Activated CD4-positive, alpha-beta T cell treated with anti-CD3 and anti-CD28 coated beads for 4 hours (primary cell): ENCODE results near the gene DDR2.
"Not testable (repeated sequence)": the region's sequence is repeated elsewhere in the genome, so short reads cannot be mapped to it uniquely, and the experiment has no call there.

Experiments used
- DNase-seq, 2 donors: peaks; one replicate each; pipeline ENCODE4 v3.0.0-alpha.2; 2020

Gene DDR2

GRCh38 chr1:162790303-162790984 is 158.2 kb downstream of the DDR2 start, which contains the start of gene HSD17B7:
Gene HSD17B7, plus strand, starts transcription at chr1:162790702. Its CDS starts 99 bp downstream, at chr1:162790801.
- peak; percentile 64 to 69 for DNase-seq

- not testable (repeated sequence) for DNase-seq
Measured at GRCh38 chr1:162790985-162791357, 158.7 kb downstream of the DDR2 start.

- not testable (repeated sequence) for DNase-seq
Measured at GRCh38 chr1:162794284-162794683, 162.0 kb downstream of the DDR2 start.

GRCh38 chr1:162796617-162797279 is 164.5 kb downstream of the DDR2 start:
- not testable (repeated sequence) for DNase-seq

- not testable (repeated sequence) for DNase-seq
Measured at GRCh38 chr1:162799995-162800830, 167.9 kb downstream of the DDR2 start.

- DNase-seq: not testable (repeated sequence)
Measured at GRCh38 chr1:162807503-162807902, 175.2 kb downstream of the DDR2 start.

- not testable (repeated sequence) for DNase-seq
Measured at GRCh38 chr1:162812357-162812756, 180.1 kb downstream of the DDR2 start.

- not testable (repeated sequence) for DNase-seq
Measured at GRCh38 chr1:162818136-162818535, 185.9 kb downstream of the DDR2 start.

GRCh38 chr1:162818666-162819065 is 186.4 kb downstream of the DDR2 start:
- not testable (repeated sequence) for DNase-seq

GRCh38 chr1:162822391-162823200 is 190.3 kb downstream of the DDR2 start:
- no peak for DNase-seq

GRCh38 chr1:162823231-162823630 is 191.0 kb downstream of the DDR2 start:
- DNase-seq: peak in 1 of 2 donors; percentile 5

GRCh38 chr1:162823771-162824525 is 191.7 kb downstream of the DDR2 start:
- no peak for DNase-seq

GRCh38 chr1:162829268-162829667 is 197.0 kb downstream of the DDR2 start:
- DNase-seq: no peak

GRCh38 chr1:162832470-162832869 is 200.2 kb downstream of the DDR2 start:
- no peak for DNase-seq

GRCh38 chr1:162835157-162835899 is 203.1 kb downstream of the DDR2 start:
- DNase-seq: no peak
